OCI-LY1 (cell line): ENCODE data around the gene LDLRAD4.

Experiments used
- H2AFZ ChIP-seq: fragments of 200-600 bp; sonication (generic), shearing (Covaris generic); 2 replicates; pipeline ENCODE4 v1.6.0; 2014; ENCODE audit warnings: antibody characterized with exemption, mild to moderate bottlenecking, low read length
- H3F3A ChIP-seq: fragments of 200-600 bp; sonication (generic), shearing (Covaris generic); 2 replicates; pipeline ENCODE4 v1.6.0; 2014; ENCODE audit warnings: mild to moderate bottlenecking, antibody characterized with exemption, low read length, moderate library complexity; ENCODE audit not compliant: insufficient read depth
- H3K27ac ChIP-seq: fragments of 200-600 bp; sonication (generic); 2 replicates; pipeline ENCODE4 v1.5.1; 2014; ENCODE audit warnings: low read length, mixed run types, mild to moderate bottlenecking, low read depth; ENCODE audit not compliant: poor library complexity, severe bottlenecking
- H3K27me3 ChIP-seq: fragments of 200-600 bp; sonication (generic); 2 replicates; pipeline ENCODE4 v1.6.0; 2014; ENCODE audit warnings: antibody characterized with exemption, mild to moderate bottlenecking, low read length, moderate library complexity; ENCODE audit not compliant: insufficient read depth
- H3K36me3 ChIP-seq: fragments of 200-600 bp; sonication (generic); 2 replicates; pipeline ENCODE4 v1.6.1; 2014; ENCODE audit warnings: mild to moderate bottlenecking, antibody characterized with exemption, low read length, moderate library complexity, mixed read lengths; ENCODE audit not compliant: insufficient read depth
- H3K4me1 ChIP-seq: fragments of 200-600 bp; sonication (generic); 2 replicates; pipeline ENCODE4 v1.5.1; 2014; ENCODE audit warnings: mild to moderate bottlenecking, low read length, moderate library complexity; ENCODE audit not compliant: insufficient read depth, severe bottlenecking
- H3K4me2 ChIP-seq: fragments of 200-600 bp; sonication (generic), shearing (Covaris generic); 2 replicates; pipeline ENCODE4 v1.6.1; 2014; ENCODE audit warnings: low read length
- H3K4me3 ChIP-seq: fragments of 200-600 bp; sonication (generic); 2 replicates; pipeline ENCODE4 v1.5.1; 2014; ENCODE audit warnings: low read length, low read depth, mild to moderate bottlenecking, mixed read lengths; ENCODE audit not compliant: poor library complexity, severe bottlenecking
- H3K79me2 ChIP-seq: fragments of 200-600 bp; shearing (Covaris generic); 2 replicates; pipeline ENCODE4 v1.6.1; 2016; ENCODE audit warnings: mixed run types, low read length, mixed read lengths; ENCODE audit not compliant: insufficient read depth
- H3K9ac ChIP-seq: fragments of 200-600 bp; sonication (generic), shearing (Covaris generic); 2 replicates; pipeline ENCODE4 v1.6.1; 2014; ENCODE audit warnings: mild to moderate bottlenecking, low read length, mixed read lengths
- H3K9me2 ChIP-seq: fragments of 200-600 bp; sonication (generic), shearing (Covaris generic); 2 replicates; pipeline ENCODE4 v1.6.1; 2014; ENCODE audit warnings: low read depth, mild to moderate bottlenecking, low read length, mixed read lengths
- H3K9me3 ChIP-seq: fragments of 200-600 bp; shearing (Covaris generic); 2 replicates; pipeline ENCODE4 v1.6.1; 2014; ENCODE audit warnings: low read length, mixed read lengths
- H4K20me1 ChIP-seq: fragments of 200-600 bp; sonication (generic), shearing (Covaris generic); 2 replicates; pipeline ENCODE4 v1.6.0; 2016; ENCODE audit warnings: mild to moderate bottlenecking, low read length; ENCODE audit not compliant: insufficient read depth
- EZH2 ChIP-seq: fragments of 200-600 bp; sonication (generic), shearing (Covaris generic); IDR thresholded peaks from 2 replicates; pipeline ENCODE4 v1.8.0; 2017; ENCODE audit warnings: borderline replicate concordance, mixed run types, mild to moderate bottlenecking, antibody characterized with exemption, low read length, moderate library complexity, mixed read lengths
- TF ChIP-seq, protein P1 (sequence below): fragments of 200-600 bp; sonication (generic), shearing (Covaris generic); IDR thresholded peaks from 2 replicates; pipeline ENCODE4 v1.5.1; 2017; ENCODE audit warnings: mild to moderate bottlenecking, antibody characterized with exemption, low read length, moderate library complexity, mixed read lengths

The LDLRAD4 gene

DNA sequence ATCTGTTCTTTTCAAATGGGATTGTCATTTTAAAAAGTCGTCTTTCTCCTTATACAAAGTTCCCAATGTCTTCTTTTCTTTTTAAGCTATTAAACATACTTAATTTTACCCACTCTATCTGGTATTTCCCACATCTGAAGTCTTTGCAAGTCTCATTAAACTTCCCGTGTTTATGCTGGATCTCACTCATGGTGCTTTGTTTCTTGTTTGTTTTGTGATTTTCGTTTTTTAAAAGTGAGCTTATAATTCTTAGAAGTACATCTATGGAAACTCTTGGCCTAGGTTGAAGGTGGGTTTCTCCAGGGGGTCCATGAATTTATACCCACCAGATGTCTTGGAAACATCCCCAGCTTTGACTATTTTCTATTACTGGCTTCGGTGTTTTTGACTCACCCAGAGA lies 299.8 kb downstream of the LDLRAD4 start:
- no peaks in the 10 kb centered on the region for H3K9me2 ChIP-seq
- no peak overlapping the region for H3K4me2 ChIP-seq
- H3K27me3 ChIP-seq, result no peaks in the 10 kb centered on the region
- H3K4me3 ChIP-seq, result no peak overlapping the region
- TF ChIP-seq, protein P1, sequence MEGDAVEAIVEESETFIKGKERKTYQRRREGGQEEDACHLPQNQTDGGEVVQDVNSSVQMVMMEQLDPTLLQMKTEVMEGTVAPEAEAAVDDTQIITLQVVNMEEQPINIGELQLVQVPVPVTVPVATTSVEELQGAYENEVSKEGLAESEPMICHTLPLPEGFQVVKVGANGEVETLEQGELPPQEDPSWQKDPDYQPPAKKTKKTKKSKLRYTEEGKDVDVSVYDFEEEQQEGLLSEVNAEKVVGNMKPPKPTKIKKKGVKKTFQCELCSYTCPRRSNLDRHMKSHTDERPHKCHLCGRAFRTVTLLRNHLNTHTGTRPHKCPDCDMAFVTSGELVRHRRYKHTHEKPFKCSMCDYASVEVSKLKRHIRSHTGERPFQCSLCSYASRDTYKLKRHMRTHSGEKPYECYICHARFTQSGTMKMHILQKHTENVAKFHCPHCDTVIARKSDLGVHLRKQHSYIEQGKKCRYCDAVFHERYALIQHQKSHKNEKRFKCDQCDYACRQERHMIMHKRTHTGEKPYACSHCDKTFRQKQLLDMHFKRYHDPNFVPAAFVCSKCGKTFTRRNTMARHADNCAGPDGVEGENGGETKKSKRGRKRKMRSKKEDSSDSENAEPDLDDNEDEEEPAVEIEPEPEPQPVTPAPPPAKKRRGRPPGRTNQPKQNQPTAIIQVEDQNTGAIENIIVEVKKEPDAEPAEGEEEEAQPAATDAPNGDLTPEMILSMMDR, result no peak
- no peak for TF ChIP-seq EZH2
- H3K27ac ChIP-seq, result no peak overlapping the region
- no peaks in the 10 kb centered on the region for H3F3A ChIP-seq
- H4K20me1 ChIP-seq, result no peaks in the 10 kb centered on the region
- no peak overlapping the region for H3K9ac ChIP-seq
- H2AFZ ChIP-seq, result no peak overlapping the region
- H3K79me2 ChIP-seq, result no peaks in the 10 kb centered on the region
- peaks cover 5% of the 10 kb centered on the region; the same call in 1 of the 2 replicates for H3K9me3 ChIP-seq
- peaks cover 35% of the 10 kb centered on the region for H3K4me1 ChIP-seq
- peaks cover 8% of the 10 kb centered on the region; the same call in 1 of the 2 replicates for H3K36me3 ChIP-seq

DNA sequence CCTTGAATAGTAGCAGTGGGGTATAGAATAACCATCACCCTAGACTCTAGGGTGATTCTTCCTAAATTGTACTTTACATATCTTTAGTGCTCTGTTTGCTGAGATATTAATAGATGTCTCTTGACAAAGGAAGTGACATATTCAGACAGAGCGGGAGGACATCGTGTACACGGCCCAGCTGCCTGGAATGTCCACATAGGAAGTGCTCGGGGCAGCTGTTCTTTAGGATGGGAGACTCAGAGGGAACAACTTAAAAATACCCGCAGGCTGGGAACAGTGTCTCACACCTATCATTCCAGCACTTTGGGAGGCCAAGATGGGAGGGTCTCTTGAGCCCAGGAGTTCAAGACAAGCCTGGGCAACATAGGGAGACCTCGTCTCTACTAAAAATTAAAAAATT lies 301.7 kb downstream of the LDLRAD4 start:
- TF ChIP-seq, protein P1, result no peak
- no peak for TF ChIP-seq EZH2
- no peaks in the 10 kb centered on the region; the same call in 1 of the 2 replicates for H3K27me3 ChIP-seq
- H3K4me1 ChIP-seq, result peaks cover 22% of the 10 kb centered on the region

DNA sequence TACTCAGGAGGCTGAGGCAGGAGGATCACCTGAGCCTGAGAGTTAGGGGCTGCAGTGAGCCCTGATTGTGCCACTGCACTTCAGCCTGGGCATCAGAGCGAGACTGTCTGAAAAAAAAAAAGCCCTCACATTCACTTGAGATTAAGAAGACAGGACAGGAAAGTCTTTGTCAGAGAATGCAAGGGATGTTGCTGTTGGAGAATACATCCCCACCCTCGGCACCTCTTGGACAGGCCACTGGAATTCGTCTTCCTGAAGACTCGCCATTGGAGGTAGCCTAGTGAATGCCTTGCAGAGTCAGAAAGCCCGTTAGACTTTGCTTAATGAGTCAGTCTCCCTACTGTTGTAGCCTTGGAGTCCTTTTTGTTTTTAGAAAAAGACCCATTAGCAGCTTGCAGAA lies 302.2 kb downstream of the LDLRAD4 start:
- Histone ChIP-seq H3K9me3 (peaks cover 5% of the 10 kb centered on the region; the same call in 1 of the 2 replicates), H3F3A (no peaks in the 10 kb centered on the region), H3K27me3 (no peaks in the 10 kb centered on the region; the same call in 1 of the 2 replicates), H3K4me2 (no peak overlapping the region), H4K20me1 (no peaks in the 10 kb centered on the region), H3K9ac (no peak overlapping the region), H2AFZ (no peak overlapping the region), H3K27ac (no peak overlapping the region), H3K4me1 (peaks cover 22% of the 10 kb centered on the region), H3K79me2 (no peaks in the 10 kb centered on the region), H3K36me3 (peaks cover 8% of the 10 kb centered on the region; the same call in 1 of the 2 replicates), H3K4me3 (no peak overlapping the region), H3K9me2 (no peaks in the 10 kb centered on the region)
- no peak for TF ChIP-seq EZH2
- TF ChIP-seq, protein P1, result no peak

More for the DNA sequence above, 301.7 kb downstream of the LDLRAD4 start:
- Histone ChIP-seq H3K4me2 (no peak overlapping the region), H3K36me3 (peaks cover 8% of the 10 kb centered on the region; the same call in 1 of the 2 replicates), H3K4me3 (no peak overlapping the region), H3K9me3 (peaks cover 5% of the 10 kb centered on the region; the same call in 1 of the 2 replicates), H3K9ac (no peak overlapping the region), H2AFZ (no peak overlapping the region), H3K27ac (no peak overlapping the region), H3K9me2 (no peaks in the 10 kb centered on the region), H3K79me2 (no peaks in the 10 kb centered on the region), H3F3A (no peaks in the 10 kb centered on the region), H4K20me1 (no peaks in the 10 kb centered on the region)
